ENCODE results near the gene PKD1L1. TPM values are rescaled to one million over a fixed set of nuclear protein-coding genes. Genes with fewer than 3 reads are reported as not detected.

The PKD1L1 gene
- polyA plus RNA-seq, 4 donors, result 0.42 to 1.2 TPM; not detected in 2

GRCh38 chr7:47737601-47738000, 210.7 kb downstream of the PKD1L1 start:
- H3K27me3 ChIP-seq (ENCODE audit: control insufficient read depth in 3 of 3, insufficient read depth in 3 of 3, low read length in 3 of 3), result peaks cover 0 to 3% (median 0%) of the 10 kb centered on the region in 3 donors
- H3K27ac ChIP-seq (ENCODE audit: low read depth in 1 of 3, low read length in 2 of 3), result no peak overlapping the region
- H3K4me3 ChIP-seq (ENCODE audit: low read depth in 1 of 3, low read length in 3 of 3), result no peak overlapping the region
- no peaks in the 10 kb centered on the region for H3K9me3 ChIP-seq (ENCODE audit: control insufficient read depth in 2 of 2, insufficient read depth in 1 of 2, low read depth in 1 of 2, low read length in 1 of 2)
- FAIRE-seq (no peak), DNase-seq (no peak)
- WGBS, 3 donors, result 83 to 91% (median 90%) methylated on average over 4 of the region's 4 CpGs
- peaks cover 0 to 2% (median 0%) of the 10 kb centered on the region in 3 donors for H3K4me1 ChIP-seq (ENCODE audit: control insufficient read depth in 3 of 3, insufficient read depth in 2 of 3, low read depth in 1 of 3, low read length in 2 of 3)
- H3K36me3 ChIP-seq (ENCODE audit: control insufficient read depth in 3 of 3, insufficient read depth in 2 of 3, low read depth in 1 of 3, low read length in 3 of 3), result no peaks in the 10 kb centered on the region

- FAIRE-seq (no peak), DNase-seq (no peak)
- Histone ChIP-seq H3K27me3 (ENCODE audit: control insufficient read depth in 3 of 3, insufficient read depth in 3 of 3, low read length in 3 of 3) (peaks cover 0 to 3% (median 0%) of the 10 kb centered on the region in 3 donors), H3K9me3 (ENCODE audit: control insufficient read depth in 2 of 2, insufficient read depth in 1 of 2, low read depth in 1 of 2, low read length in 1 of 2) (no peaks in the 10 kb centered on the region), H3K4me1 (ENCODE audit: control insufficient read depth in 3 of 3, insufficient read depth in 2 of 3, low read depth in 1 of 3, low read length in 2 of 3) (peaks cover 0 to 2% (median 0%) of the 10 kb centered on the region in 3 donors), H3K4me3 (ENCODE audit: low read depth in 1 of 3, low read length in 3 of 3) (no peak overlapping the region), H3K27ac (ENCODE audit: low read depth in 1 of 3, low read length in 2 of 3) (no peak overlapping the region), H3K36me3 (ENCODE audit: control insufficient read depth in 3 of 3, insufficient read depth in 2 of 3, low read depth in 1 of 3, low read length in 3 of 3) (no peaks in the 10 kb centered on the region)
- WGBS, 3 donors, result 88 to 98% (median 96%) methylated on average over 6 of the region's 6 CpGs
These were observed 212.6 kb downstream of the PKD1L1 start for GRCh38 chr7:47735431-47736345.

GRCh38 chr7:47734949-47735291, 213.3 kb downstream of the PKD1L1 start:
- 77 to 86% (median 85%) methylated on average over 4 of the region's 4 CpGs for WGBS, 3 donors
- peaks cover 0 to 3% (median 0%) of the 10 kb centered on the region in 3 donors for H3K27me3 ChIP-seq (ENCODE audit: control insufficient read depth in 3 of 3, insufficient read depth in 3 of 3, low read length in 3 of 3)
- no peaks in the 10 kb centered on the region for H3K36me3 ChIP-seq (ENCODE audit: control insufficient read depth in 3 of 3, insufficient read depth in 2 of 3, low read depth in 1 of 3, low read length in 3 of 3)
- no peak overlapping the region for H3K4me3 ChIP-seq (ENCODE audit: low read depth in 1 of 3, low read length in 3 of 3)
- no peaks in the 10 kb centered on the region for H3K9me3 ChIP-seq (ENCODE audit: control insufficient read depth in 2 of 2, insufficient read depth in 1 of 2, low read depth in 1 of 2, low read length in 1 of 2)
- FAIRE-seq (no peak), DNase-seq (no peak)
- peaks cover 0 to 2% (median 0%) of the 10 kb centered on the region in 3 donors for H3K4me1 ChIP-seq (ENCODE audit: control insufficient read depth in 3 of 3, insufficient read depth in 2 of 3, low read depth in 1 of 3, low read length in 2 of 3)
- no peak overlapping the region for H3K27ac ChIP-seq (ENCODE audit: low read depth in 1 of 3, low read length in 2 of 3)

- no peaks in the 10 kb centered on the region for H3K36me3 ChIP-seq (ENCODE audit: control insufficient read depth in 3 of 3, insufficient read depth in 2 of 3, low read depth in 1 of 3, low read length in 3 of 3)
- peaks cover 0 to 2% (median 0%) of the 10 kb centered on the region in 3 donors for H3K4me1 ChIP-seq (ENCODE audit: control insufficient read depth in 3 of 3, insufficient read depth in 2 of 3, low read depth in 1 of 3, low read length in 2 of 3)
- 65 to 70% (median 67%) methylated on average over 11 of the region's 11 CpGs for WGBS, 3 donors
- FAIRE-seq, result no peak
- peaks cover 0 to 3% (median 0%) of the 10 kb centered on the region in 3 donors for H3K27me3 ChIP-seq (ENCODE audit: control insufficient read depth in 3 of 3, insufficient read depth in 3 of 3, low read length in 3 of 3)
- no peak for DNase-seq
- no peak overlapping the region for H3K4me3 ChIP-seq (ENCODE audit: low read depth in 1 of 3, low read length in 3 of 3)
- no peaks in the 10 kb centered on the region for H3K9me3 ChIP-seq (ENCODE audit: control insufficient read depth in 2 of 2, insufficient read depth in 1 of 2, low read depth in 1 of 2, low read length in 1 of 2)
- no peak overlapping the region for H3K27ac ChIP-seq (ENCODE audit: low read depth in 1 of 3, low read length in 2 of 3)
These were observed 213.8 kb downstream of the PKD1L1 start for GRCh38 chr7:47734287-47734948.

- H3K36me3 ChIP-seq (ENCODE audit: control insufficient read depth in 3 of 3, insufficient read depth in 2 of 3, low read depth in 1 of 3, low read length in 3 of 3), result no peaks in the 10 kb centered on the region
- no peak overlapping the region for H3K27ac ChIP-seq (ENCODE audit: low read depth in 1 of 3, low read length in 2 of 3)
- FAIRE-seq (no peak), DNase-seq (no peak)
- H3K27me3 ChIP-seq (ENCODE audit: control insufficient read depth in 3 of 3, insufficient read depth in 3 of 3, low read length in 3 of 3), result peaks cover 0 to 3% (median 0%) of the 10 kb centered on the region in 3 donors
- peaks cover 0 to 18% (median 2%) of the 10 kb centered on the region in 3 donors for H3K4me1 ChIP-seq (ENCODE audit: control insufficient read depth in 3 of 3, insufficient read depth in 2 of 3, low read depth in 1 of 3, low read length in 2 of 3)
- no peaks in the 10 kb centered on the region for H3K9me3 ChIP-seq (ENCODE audit: control insufficient read depth in 2 of 2, insufficient read depth in 1 of 2, low read depth in 1 of 2, low read length in 1 of 2)
- H3K4me3 ChIP-seq (ENCODE audit: low read depth in 1 of 3, low read length in 3 of 3), result no peak overlapping the region
- WGBS, 3 donors, result 84 to 93% (median 88%) methylated on average over 9 of the region's 9 CpGs
These were observed 218.1 kb downstream of the PKD1L1 start for GRCh38 chr7:47730142-47730541.

- FAIRE-seq, result no peak
- Histone ChIP-seq H3K27me3 (ENCODE audit: control insufficient read depth in 3 of 3, insufficient read depth in 3 of 3, low read length in 3 of 3) (no peaks in the 10 kb centered on the region), H3K27ac (ENCODE audit: low read depth in 1 of 3, low read length in 2 of 3) (no peak overlapping the region), H3K36me3 (ENCODE audit: control insufficient read depth in 3 of 3, insufficient read depth in 2 of 3, low read depth in 1 of 3, low read length in 3 of 3) (no peaks in the 10 kb centered on the region), H3K4me1 (ENCODE audit: control insufficient read depth in 3 of 3, insufficient read depth in 2 of 3, low read depth in 1 of 3, low read length in 2 of 3) (peaks cover 0 to 25% (median 2%) of the 10 kb centered on the region in 3 donors), H3K9me3 (ENCODE audit: control insufficient read depth in 2 of 2, insufficient read depth in 1 of 2, low read depth in 1 of 2, low read length in 1 of 2) (no peaks in the 10 kb centered on the region), H3K4me3 (ENCODE audit: low read depth in 1 of 3, low read length in 3 of 3) (no peak overlapping the region)
- 72 to 84% (median 75%) methylated on average over 3 of the region's 3 CpGs for WGBS, 3 donors
- no peak for DNase-seq
These were observed 222.1 kb downstream of the PKD1L1 start for GRCh38 chr7:47726047-47726726.

GRCh38 chr7:47725031-47725780, 223.1 kb downstream of the PKD1L1 start:
- peak in 1 of 2 donors; percentile 33 for DNase-seq
- 61 to 75% (median 67%) methylated on average over 4 of the region's 4 CpGs for WGBS, 3 donors
- Histone ChIP-seq H3K4me1 (ENCODE audit: control insufficient read depth in 3 of 3, insufficient read depth in 2 of 3, low read depth in 1 of 3, low read length in 2 of 3) (peaks cover 0 to 34% (median 3%) of the 10 kb centered on the region in 3 donors), H3K27ac (ENCODE audit: low read depth in 1 of 3, low read length in 2 of 3) (peak overlapping the region in 1 of 3 donors; percentile 7), H3K36me3 (ENCODE audit: control insufficient read depth in 3 of 3, insufficient read depth in 2 of 3, low read depth in 1 of 3, low read length in 3 of 3) (no peaks in the 10 kb centered on the region), H3K27me3 (ENCODE audit: control insufficient read depth in 3 of 3, insufficient read depth in 3 of 3, low read length in 3 of 3) (no peaks in the 10 kb centered on the region), H3K4me3 (ENCODE audit: low read depth in 1 of 3, low read length in 3 of 3) (no peak overlapping the region), H3K9me3 (ENCODE audit: control insufficient read depth in 2 of 2, insufficient read depth in 1 of 2, low read depth in 1 of 2, low read length in 1 of 2) (no peaks in the 10 kb centered on the region)
- FAIRE-seq, result no peak

All from small intestine (tissue), 7 donors.